ENCODE data around the gene RAB31. TPM values are rescaled to one million over a fixed set of nuclear protein-coding genes. Genes with fewer than 3 reads are reported as not detected.

RAB31 gene
- total and polyA plus RNA-seq, 2 of the 13 experiments (the other 11 are each of a cell fraction or from before 2014, with no cell fraction given): 1.1 to 1.7 TPM

DNA sequence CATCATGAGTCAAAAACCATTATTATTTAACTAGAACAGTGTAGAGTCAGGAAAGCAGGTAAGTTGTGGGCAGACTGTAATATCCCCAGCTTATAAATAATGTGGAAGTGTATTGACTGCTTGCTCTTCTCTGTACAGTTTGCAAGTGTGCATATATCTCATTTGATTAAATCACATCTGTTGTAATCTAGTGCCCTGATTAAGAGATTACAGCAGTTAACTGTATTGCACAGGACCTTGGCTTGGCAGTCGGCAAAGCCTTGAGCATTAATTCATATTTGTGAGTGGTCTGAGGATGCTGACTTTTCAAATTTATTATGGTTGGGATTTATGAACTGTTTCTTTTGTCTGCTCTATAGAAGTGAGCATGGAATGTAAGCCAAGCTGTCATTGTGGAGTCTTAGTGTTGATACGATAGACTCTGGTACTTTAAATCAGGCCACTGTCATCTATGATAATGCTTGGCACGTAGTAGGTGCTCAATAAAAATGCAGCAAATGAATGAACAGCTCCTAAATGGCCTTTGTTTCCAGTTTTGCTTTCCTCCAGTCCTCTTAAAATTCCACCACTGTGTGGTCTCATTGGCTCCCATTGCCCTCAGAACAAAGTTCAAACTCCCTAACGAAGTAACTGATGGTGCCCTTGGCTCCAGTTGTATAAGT is 48.3 kb downstream of the RAB31 start:
- Histone ChIP-seq H3K4me3 (replicated peaks in 1 of 3; ENCODE audit: insufficient read depth in 1 of 3, low read depth in 2 of 3, low read length in 3 of 3) (no peak overlapping the region), H4K20me1 (ENCODE audit: insufficient read depth, low read length) (no peaks in the 10 kb centered on the region), H3K9me3 (ENCODE audit: low read length) (no peaks in the 10 kb centered on the region), H3K4me2 (ENCODE audit: low read depth, low read length) (no peak overlapping the region), H3K27ac (ENCODE audit: extremely low read length, insufficient read depth, low read length) (no peak overlapping the region), H3K9ac (ENCODE audit: insufficient read depth, low read depth, low read length) (no peak overlapping the region), H3K27me3 (ENCODE audit: control insufficient read depth in 1 of 2, insufficient read depth in 2 of 2, low read length in 2 of 2) (no peaks in the 10 kb centered on the region; a peak in 1 of 5 replicates), H3K36me3 (replicated peaks in 1 of 2; ENCODE audit: control insufficient read depth in 1 of 2, insufficient read depth in 2 of 2, low read length in 2 of 2) (no peaks in the 10 kb centered on the region), H3K4me1 (ENCODE audit: insufficient read depth, low read length) (no peaks in the 10 kb centered on the region), H2AFZ (ENCODE audit: low read length) (no peak overlapping the region), H3K79me2 (ENCODE audit: insufficient read depth, low read length) (no peaks in the 10 kb centered on the region)
- BruUV-seq (replicated peaks): no TSS peak
- in situ Hi-C loops (cut with HindIII; ENCODE audit: extremely low pct_ligation_motif_present, low pct_unique_long_range_greater_than_20kb) (no loop called here), intact Hi-C loops (cut with micrococcal nuclease; ENCODE audit: unreplicated experiment) (no loop called here)
- CTCF ChIA-PET (ENCODE audit: low intra/inter-chr PET ratio, low total read pairs): no interaction called here
- DNase-seq (ENCODE audit: low spot score) (no peak), ATAC-seq (no peak), FAIRE-seq (no peak)
- WGBS (ENCODE audit: low lambda C conversion rate): 46% methylated on average over 4 of the region's 4 CpGs
- POLR2A ChIA-PET: no interaction called here
- peak; percentile 51; the same call in 1 of the 2 replicates for TF ChIP-seq ZKSCAN1 (IDR thresholded peaks at IDR 0.05; ENCODE audit: low read length)
- no peak for TF ChIP-seq SP1 (IDR thresholded peaks at IDR 0.05)
- TF ChIP-seq SP1 (CRISPR knock-in tag; IDR thresholded peaks at IDR 0.05): no peak
- TF ChIP-seq HNF4A (CRISPR knock-in tag; IDR thresholded peaks at IDR 0.05): peak; percentile 24; the same call in 1 of the 2 replicates

DNA sequence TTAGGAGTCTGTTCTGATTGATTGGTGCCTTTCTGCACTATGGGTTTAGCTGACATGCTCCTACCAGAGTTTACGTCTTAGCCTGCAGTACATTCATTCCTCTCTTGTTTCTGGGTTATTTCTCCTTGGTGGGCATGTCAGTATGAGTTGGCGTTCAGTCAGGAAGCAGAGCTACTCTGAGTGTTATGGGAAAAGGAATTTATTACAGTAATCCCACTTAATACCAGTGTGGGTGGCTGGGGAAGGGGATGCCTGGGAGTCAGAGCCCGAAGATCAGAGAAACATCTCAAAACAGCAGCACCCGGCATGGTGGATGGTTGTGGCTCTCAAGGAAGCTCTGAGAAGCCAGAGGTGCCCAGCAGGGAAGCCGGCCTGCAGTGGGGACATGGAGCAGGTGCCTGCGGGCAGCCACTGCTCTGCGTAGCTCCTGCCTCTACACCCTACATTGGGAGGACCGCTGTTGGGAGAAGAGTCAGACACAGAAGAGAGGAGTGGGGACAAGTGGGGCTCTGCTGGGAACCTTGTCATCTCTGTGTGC is 48.9 kb downstream of the RAB31 start:
- no peak for FAIRE-seq
- POLR2A ChIA-PET: no interaction called here
- H3K27ac ChIP-seq (ENCODE audit: extremely low read length, insufficient read depth, low read length): no peak overlapping the region
- H3K4me3 ChIP-seq (replicated peaks in 1 of 3; ENCODE audit: insufficient read depth in 1 of 3, low read depth in 2 of 3, low read length in 3 of 3): no peak overlapping the region
- no peaks in the 10 kb centered on the region for H4K20me1 ChIP-seq (ENCODE audit: insufficient read depth, low read length)
- no peaks in the 10 kb centered on the region; a peak in 1 of 5 replicates for H3K27me3 ChIP-seq (ENCODE audit: control insufficient read depth in 1 of 2, insufficient read depth in 2 of 2, low read length in 2 of 2)
- BruUV-seq (replicated peaks): no TSS peak
- H3K9me3 ChIP-seq (ENCODE audit: low read length): no peaks in the 10 kb centered on the region
- H3K79me2 ChIP-seq (ENCODE audit: insufficient read depth, low read length): no peaks in the 10 kb centered on the region
- DNase-seq (ENCODE audit: low spot score): no peak
- no peak overlapping the region for H2AFZ ChIP-seq (ENCODE audit: low read length)
- intact Hi-C loops (cut with micrococcal nuclease; ENCODE audit: unreplicated experiment): no loop called here
- no peaks in the 10 kb centered on the region for H3K36me3 ChIP-seq (replicated peaks in 1 of 2; ENCODE audit: control insufficient read depth in 1 of 2, insufficient read depth in 2 of 2, low read length in 2 of 2)
- no peaks in the 10 kb centered on the region for H3K4me1 ChIP-seq (ENCODE audit: insufficient read depth, low read length)
- CTCF ChIA-PET (ENCODE audit: low intra/inter-chr PET ratio, low total read pairs): no interaction called here
- no peak overlapping the region for H3K4me2 ChIP-seq (ENCODE audit: low read depth, low read length)
- WGBS (ENCODE audit: low lambda C conversion rate): 71% methylated on average over 8 of the region's 8 CpGs
- H3K9ac ChIP-seq (ENCODE audit: insufficient read depth, low read depth, low read length): no peak overlapping the region
- in situ Hi-C loops (cut with HindIII; ENCODE audit: extremely low pct_ligation_motif_present, low pct_unique_long_range_greater_than_20kb): no loop called here
- no peak for TF ChIP-seq PHF8 (CRISPR knock-in tag; IDR thresholded peaks at IDR 0.05)
- TF ChIP-seq FOXM1 (CRISPR knock-in tag; IDR thresholded peaks at IDR 0.05): no peak
- TF ChIP-seq PTBP1 (IDR thresholded peaks at IDR 0.05; ENCODE audit: low read depth, low read length, poor library complexity, severe bottlenecking): no peak
- no peak for TF ChIP-seq ZC3H4 (CRISPR knock-in tag; IDR thresholded peaks at IDR 0.05; ENCODE audit: borderline replicate concordance)
- no peak for TF ChIP-seq ZBTB21 (CRISPR knock-in tag; IDR thresholded peaks at IDR 0.05)
- no peak for TF ChIP-seq NR2F2 (IDR thresholded peaks at IDR 0.05; ENCODE audit: borderline replicate concordance, low read depth)
- TF ChIP-seq REL (CRISPR knock-in tag; conservative IDR thresholded peaks at IDR 0.05): no peak
- TF ChIP-seq ZNF251 (CRISPR knock-in tag; IDR thresholded peaks at IDR 0.05): no peak
- TF ChIP-seq, protein P1, sequence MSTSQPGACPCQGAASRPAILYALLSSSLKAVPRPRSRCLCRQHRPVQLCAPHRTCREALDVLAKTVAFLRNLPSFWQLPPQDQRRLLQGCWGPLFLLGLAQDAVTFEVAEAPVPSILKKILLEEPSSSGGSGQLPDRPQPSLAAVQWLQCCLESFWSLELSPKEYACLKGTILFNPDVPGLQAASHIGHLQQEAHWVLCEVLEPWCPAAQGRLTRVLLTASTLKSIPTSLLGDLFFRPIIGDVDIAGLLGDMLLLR (CRISPR knock-in tag; IDR thresholded peaks at IDR 0.05): no peak
- no peak for TF ChIP-seq TFAP4 (IDR thresholded peaks at IDR 0.05; ENCODE audit: borderline replicate concordance, low read depth)
- no peak for TF ChIP-seq NR2F1 (CRISPR knock-in tag; IDR thresholded peaks at IDR 0.05)
- no peak for TF ChIP-seq MEF2D (CRISPR knock-in tag; IDR thresholded peaks at IDR 0.05)
- TF ChIP-seq ZNF296 (CRISPR knock-in tag; conservative IDR thresholded peaks at IDR 0.05): no peak
- TF ChIP-seq DMAP1 (CRISPR knock-in tag; IDR thresholded peaks at IDR 0.05): no peak
- TF ChIP-seq ONECUT2 (CRISPR knock-in tag; IDR thresholded peaks at IDR 0.05): no peak
- TF ChIP-seq DR1 (CRISPR knock-in tag; IDR thresholded peaks at IDR 0.05): no peak
- ATAC-seq: no peak
